IPS DF 6.9 (cell line): ENCODE results near the gene MCC.

ENCODE experiments used
- DNase-seq: peaks from one replicate; pipeline ENCODE4 v3.0.0-alpha.2; 2013; ENCODE audit warnings: low read depth, low spot score
- H3K27ac ChIP-seq: one replicate; pipeline ENCODE4 v1.5.1; 2013; ENCODE audit warnings: low read length, control low read depth
- H3K27me3 ChIP-seq: 2 replicates; pipeline ENCODE4 v1.6.1; 2013; ENCODE audit warnings: mild to moderate bottlenecking, low read length; ENCODE audit not compliant: control insufficient read depth, insufficient read depth
- H3K36me3 ChIP-seq: 2 replicates; pipeline ENCODE4 v1.6.1; 2013; ENCODE audit warnings: low read length; ENCODE audit not compliant: control insufficient read depth, insufficient read depth
- H3K4me1 ChIP-seq: 2 replicates; pipeline ENCODE4 v1.6.1; 2013; ENCODE audit warnings: low read length; ENCODE audit not compliant: control insufficient read depth, insufficient read depth
- H3K4me3 ChIP-seq: 2 replicates; pipeline ENCODE4 v1.5.1; 2013; ENCODE audit warnings: mild to moderate bottlenecking, low read length
- H3K9me3 ChIP-seq: 2 replicates; pipeline ENCODE4 v1.6.1; 2013; ENCODE audit warnings: low read length, inconsistent platforms; ENCODE audit not compliant: control insufficient read depth, insufficient read depth
- WGBS: extraction: QIAGEN DNeasy Blood & Tissue Kit; methylation state at CpG from one replicate; pipeline ENCODE4 v1.1.7; 2013; ENCODE audit warnings: mixed read lengths, missing lambda C conversion rate; ENCODE audit not compliant: insufficient read length, insufficient coverage; 5-methylcytosine and 5-hydroxymethylcytosine counted together

MCC gene

GRCh38 chr5:113493446-113493845 is 5.2 kb upstream of the MCC start:
- Histone ChIP-seq H3K4me3 (no peak overlapping the region), H3K27me3 (no peaks in the 10 kb centered on the region; the same call in 1 of the 2 replicates), H3K9me3 (no peaks in the 10 kb centered on the region; the same call in 1 of the 2 replicates), H3K4me1 (no peaks in the 10 kb centered on the region), H3K36me3 (no peaks in the 10 kb centered on the region; the same call in none of the 2 replicates), H3K27ac (no peak overlapping the region)
- no CpG with 5 or more reads among the region's 1 CpG for whole genome bisulfite sequencing
- DNase-seq, result no peak

- no peaks in the 10 kb centered on the region; the same call in 1 of the 2 replicates for H3K9me3 ChIP-seq
- H3K27ac ChIP-seq, result no peak overlapping the region
- WGBS, result no CpG with 5 or more reads among the region's 2 CpGs
- H3K4me1 ChIP-seq, result no peaks in the 10 kb centered on the region
- no peak for DNase-seq
- H3K36me3 ChIP-seq, result no peaks in the 10 kb centered on the region; the same call in none of the 2 replicates
- no peak overlapping the region for H3K4me3 ChIP-seq
- peaks cover 4% of the 10 kb centered on the region; the same call in 1 of the 2 replicates for H3K27me3 ChIP-seq
These were observed 2.8 kb upstream of the MCC start for GRCh38 chr5:113491022-113491421.

- H3K4me3 ChIP-seq, result no peak overlapping the region
- H3K4me1 ChIP-seq, result no peaks in the 10 kb centered on the region
- no peak overlapping the region for H3K27ac ChIP-seq
- H3K9me3 ChIP-seq, result no peaks in the 10 kb centered on the region; the same call in 1 of the 2 replicates
- no peak for DNase-seq
- no peaks in the 10 kb centered on the region; the same call in none of the 2 replicates for H3K36me3 ChIP-seq
- peaks cover 4% of the 10 kb centered on the region; the same call in 1 of the 2 replicates for H3K27me3 ChIP-seq
- no CpG with 5 or more reads among the region's 3 CpGs for WGBS
These were observed 2.1 kb upstream of the MCC start for GRCh38 chr5:113490317-113490716.

- no CpG with 5 or more reads among the region's 3 CpGs for WGBS
- H3K27ac ChIP-seq, result no peak overlapping the region
- peaks cover 4% of the 10 kb centered on the region; the same call in 1 of the 2 replicates for H3K27me3 ChIP-seq
- no peaks in the 10 kb centered on the region for H3K4me1 ChIP-seq
- no peaks in the 10 kb centered on the region; the same call in 1 of the 2 replicates for H3K9me3 ChIP-seq
- no peak for DNase-seq
- H3K4me3 ChIP-seq, result no peak overlapping the region
- H3K36me3 ChIP-seq, result no peaks in the 10 kb centered on the region; the same call in none of the 2 replicates
These were observed 1.0 kb upstream of the MCC start for GRCh38 chr5:113489299-113489698.

- H3K4me3 ChIP-seq, result peak overlapping the region; percentile 62; the same call in 1 of the 2 replicates
- WGBS, result no CpG with 5 or more reads among the region's 20 CpGs
- H3K9me3 ChIP-seq, result no peaks in the 10 kb centered on the region; the same call in 1 of the 2 replicates
- H3K27ac ChIP-seq, result no peak overlapping the region
- no peaks in the 10 kb centered on the region; the same call in none of the 2 replicates for H3K36me3 ChIP-seq
- no peaks in the 10 kb centered on the region for H3K4me1 ChIP-seq
- DNase-seq, result no peak
- peaks cover 4% of the 10 kb centered on the region; the same call in 1 of the 2 replicates for H3K27me3 ChIP-seq
These were observed 462 bp upstream of the MCC start for GRCh38 chr5:113488645-113489184.

GRCh38 chr5:113487416-113487780 is 855 bp downstream of the MCC start:
- Histone ChIP-seq H3K27me3 (peaks cover 4% of the 10 kb centered on the region; the same call in 1 of the 2 replicates), H3K27ac (no peak overlapping the region), H3K4me3 (peak overlapping the region; percentile 62; the same call in 1 of the 2 replicates), H3K36me3 (no peaks in the 10 kb centered on the region; the same call in none of the 2 replicates), H3K4me1 (no peaks in the 10 kb centered on the region), H3K9me3 (no peaks in the 10 kb centered on the region; the same call in 1 of the 2 replicates)
- no CpG with 5 or more reads among the region's 18 CpGs for WGBS
- no peak for DNase-seq

- Histone ChIP-seq H3K4me1 (no peaks in the 10 kb centered on the region), H3K9me3 (no peaks in the 10 kb centered on the region), H3K27ac (no peak overlapping the region), H3K27me3 (no peaks in the 10 kb centered on the region), H3K36me3 (no peaks in the 10 kb centered on the region), H3K4me3 (no peak overlapping the region)
- WGBS, result no CpG with 5 or more reads among the region's 5 CpGs
- no peak for DNase-seq
These were observed 8.0 kb downstream of the MCC start for GRCh38 chr5:113480243-113480642.

- Histone ChIP-seq H3K27ac (no peak overlapping the region), H3K36me3 (no peaks in the 10 kb centered on the region), H3K27me3 (no peaks in the 10 kb centered on the region), H3K4me3 (no peak overlapping the region), H3K4me1 (no peaks in the 10 kb centered on the region), H3K9me3 (no peaks in the 10 kb centered on the region)
- no peak for DNase-seq
- no CpG with 5 or more reads among the region's 3 CpGs for WGBS
These were observed 9.6 kb downstream of the MCC start for GRCh38 chr5:113478691-113479090.

- Histone ChIP-seq H3K4me1 (no peaks in the 10 kb centered on the region), H3K27me3 (no peaks in the 10 kb centered on the region), H3K36me3 (no peaks in the 10 kb centered on the region), H3K9me3 (no peaks in the 10 kb centered on the region), H3K27ac (no peak overlapping the region), H3K4me3 (no peak overlapping the region)
- WGBS, result no CpG with 5 or more reads among the region's 5 CpGs
- no peak for DNase-seq
These were observed 14.0 kb downstream of the MCC start for GRCh38 chr5:113474100-113474728.

GRCh38 chr5:113463032-113463431 is 25.2 kb downstream of the MCC start:
- H3K4me3 ChIP-seq, result no peak overlapping the region
- H3K27ac ChIP-seq, result no peak overlapping the region
- H3K4me1 ChIP-seq, result no peaks in the 10 kb centered on the region
- no peak for DNase-seq
- no peaks in the 10 kb centered on the region for H3K36me3 ChIP-seq
- no peaks in the 10 kb centered on the region for H3K27me3 ChIP-seq
- H3K9me3 ChIP-seq, result no peaks in the 10 kb centered on the region
